ENCODE measurements around the gene METAP1D.

Gene METAP1D

DNA sequence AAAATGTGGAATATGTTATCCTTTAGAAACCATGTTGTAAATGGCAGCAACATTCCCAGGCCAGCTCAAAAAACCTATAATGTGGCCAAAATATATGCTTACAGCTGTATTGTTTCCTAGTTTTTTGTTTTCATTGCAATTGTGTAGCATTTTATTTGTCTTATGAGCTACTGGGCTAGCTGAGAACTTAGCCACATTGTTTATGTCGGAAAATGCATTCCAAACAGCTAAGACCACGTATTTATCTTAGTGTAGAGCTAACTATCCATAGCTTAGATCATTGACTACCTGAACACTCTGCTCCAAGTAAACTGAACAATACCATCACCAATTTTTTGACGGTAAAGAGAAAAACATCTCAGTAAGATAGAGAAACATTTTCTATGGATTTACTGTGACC, 38.4 kb downstream of the METAP1D start:
- no peak for DNase-seq (ENCODE audit: extremely low read depth, insufficient read length)
- no peak for TF ChIP-seq CTCF (IDR thresholded peaks at IDR 0.05; ENCODE audit: insufficient read depth, low read length, poor library complexity, severe bottlenecking)
- Histone ChIP-seq H3K36me3 (ENCODE audit: control insufficient read depth, insufficient read depth, low read length) (no peaks in the 10 kb centered on the region), H3K4me3 (replicated peaks; ENCODE audit: low read depth, low read length) (no peak overlapping the region), H3K27me3 (replicated peaks; ENCODE audit: control insufficient read depth, insufficient read depth, low read length) (no peaks in the 10 kb centered on the region)

DNA sequence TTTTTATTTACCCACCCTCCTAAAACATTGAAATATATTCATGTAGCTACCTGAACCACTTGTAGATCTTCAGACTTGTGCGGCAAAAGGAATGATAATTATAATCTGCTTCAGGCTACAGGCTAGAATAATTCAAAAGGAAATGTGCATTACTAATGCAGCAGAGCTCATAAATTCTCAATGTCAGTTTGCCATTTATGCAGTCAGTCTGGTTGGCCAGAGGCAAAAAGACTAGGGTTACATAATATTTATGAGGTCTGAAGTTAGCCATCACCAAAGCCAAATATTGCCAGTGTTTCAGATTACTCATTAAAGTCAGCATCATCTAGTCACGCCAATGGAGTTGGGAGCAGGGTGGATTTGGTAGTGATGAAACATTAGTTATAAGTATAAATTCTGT, 38.9 kb downstream of the METAP1D start:
- TF ChIP-seq CTCF (IDR thresholded peaks at IDR 0.05; ENCODE audit: insufficient read depth, low read length, poor library complexity, severe bottlenecking), result no peak
- Histone ChIP-seq H3K27me3 (replicated peaks; ENCODE audit: control insufficient read depth, insufficient read depth, low read length) (no peaks in the 10 kb centered on the region), H3K4me3 (replicated peaks; ENCODE audit: low read depth, low read length) (no peak overlapping the region), H3K36me3 (ENCODE audit: control insufficient read depth, insufficient read depth, low read length) (no peaks in the 10 kb centered on the region)
- no peak for DNase-seq (ENCODE audit: extremely low read depth, insufficient read length)

DNA sequence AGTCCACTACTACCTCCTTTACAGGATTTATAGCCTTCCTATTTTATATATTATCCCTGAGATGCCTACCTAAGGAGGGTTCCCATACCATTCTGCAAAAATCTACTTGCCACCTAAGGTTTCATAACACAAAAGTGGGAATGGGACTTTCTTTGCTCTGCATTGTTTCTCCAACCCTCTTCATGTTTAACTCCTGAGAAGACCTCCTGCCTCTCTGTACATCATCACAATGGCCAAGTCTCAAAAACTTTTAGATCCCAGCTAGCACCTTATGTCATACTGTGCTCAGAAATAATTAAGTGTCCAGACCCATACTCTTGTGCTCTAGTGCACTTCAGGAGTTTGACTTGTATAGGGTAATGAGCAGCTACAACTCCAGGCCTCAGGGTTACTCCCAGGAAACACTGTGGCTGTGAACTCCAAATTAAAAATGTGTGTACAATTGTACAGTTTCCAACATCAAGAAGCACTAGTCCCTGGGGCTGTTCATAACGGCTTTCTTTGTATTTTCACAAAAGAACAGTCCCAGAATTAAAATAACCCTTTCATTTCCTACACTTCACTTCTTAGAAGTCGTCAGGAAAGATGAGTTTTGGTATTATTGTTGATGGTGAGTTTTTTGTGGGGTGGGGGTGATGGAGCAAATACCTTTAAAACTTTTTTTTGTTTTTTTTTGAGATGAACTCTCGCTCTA, 39.4 kb downstream of the METAP1D start:
- DNase-seq (ENCODE audit: extremely low read depth, insufficient read length), result no peak
- Histone ChIP-seq H3K4me3 (replicated peaks; ENCODE audit: low read depth, low read length) (no peak overlapping the region), H3K27me3 (replicated peaks; ENCODE audit: control insufficient read depth, insufficient read depth, low read length) (no peaks in the 10 kb centered on the region), H3K36me3 (ENCODE audit: control insufficient read depth, insufficient read depth, low read length) (no peaks in the 10 kb centered on the region)
- TF ChIP-seq CTCF (IDR thresholded peaks at IDR 0.05; ENCODE audit: insufficient read depth, low read length, poor library complexity, severe bottlenecking), result no peak

DNA sequence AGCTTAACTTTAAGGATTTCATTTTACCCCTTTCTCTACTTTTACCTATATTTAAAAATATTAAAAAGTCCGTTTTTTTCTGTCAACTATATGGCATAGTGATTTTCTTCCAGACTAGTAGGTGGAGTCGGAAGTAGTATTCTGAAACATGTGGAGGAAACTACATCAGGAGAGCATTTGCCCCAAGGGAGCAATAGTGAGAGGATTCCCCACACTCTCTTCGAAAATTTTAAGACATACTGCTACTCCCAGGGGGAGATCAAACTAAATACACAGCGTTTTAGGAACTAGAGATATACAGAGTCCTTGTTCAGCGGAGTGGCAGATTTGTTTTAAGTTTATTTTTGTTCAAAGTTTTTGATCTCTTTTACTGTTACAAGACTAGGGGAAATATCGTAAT, 40.6 kb downstream of the METAP1D start:
- H3K27me3 ChIP-seq (replicated peaks; ENCODE audit: control insufficient read depth, insufficient read depth, low read length), result no peaks in the 10 kb centered on the region

GRCh38 chr2:172046080-172046678, 46.4 kb downstream of the METAP1D start:
- H3K27me3 ChIP-seq (replicated peaks; ENCODE audit: control insufficient read depth, insufficient read depth, low read length), result no peaks in the 10 kb centered on the region
- DNase-seq (ENCODE audit: extremely low read depth, insufficient read length), result no peak
- H3K36me3 ChIP-seq (ENCODE audit: control insufficient read depth, insufficient read depth, low read length), result no peaks in the 10 kb centered on the region
- no peak for TF ChIP-seq CTCF (IDR thresholded peaks at IDR 0.05; ENCODE audit: insufficient read depth, low read length, poor library complexity, severe bottlenecking)
- no peak overlapping the region for H3K4me3 ChIP-seq (replicated peaks; ENCODE audit: low read depth, low read length)

More for the DNA sequence above, 40.6 kb downstream of the METAP1D start:
- no peak for TF ChIP-seq CTCF (IDR thresholded peaks at IDR 0.05; ENCODE audit: insufficient read depth, low read length, poor library complexity, severe bottlenecking)
- no peak overlapping the region for H3K4me3 ChIP-seq (replicated peaks; ENCODE audit: low read depth, low read length)
- DNase-seq (ENCODE audit: extremely low read depth, insufficient read length), result no peak
- H3K36me3 ChIP-seq (ENCODE audit: control insufficient read depth, insufficient read depth, low read length), result no peaks in the 10 kb centered on the region
